ENCODE data around the gene SLCO1B3.

- TF ChIP-seq CTCF (IDR thresholded peaks at IDR 0.05) (no peak), ZFX (IDR thresholded peaks at IDR 0.05; ENCODE audit: borderline replicate concordance) (no peak)
Measured at GRCh38 chr12:20917269-20917668, 106.8 kb downstream of the SLCO1B3 start.
